IPS DF 4.7 (cell line): Measurements from ENCODE around the gene KIF23.
"Not testable (repeated sequence)": the region's sequence is repeated elsewhere in the genome, so short reads cannot be mapped to it uniquely, and the experiment has no call there.

Experiments used
- DNase-seq: peaks from one replicate; pipeline ENCODE4 v3.0.0-alpha.2; 2013; ENCODE audit warnings: low spot score; ENCODE audit errors: extremely low read depth

Gene KIF23

GRCh38 chr15:69434679-69435078 lies 20.5 kb downstream of the KIF23 start:
- no peak for DNase-seq

GRCh38 chr15:69435985-69436384 lies 21.8 kb downstream of the KIF23 start:
- DNase-seq: no peak

GRCh38 chr15:69436951-69437350 lies 22.8 kb downstream of the KIF23 start:
- DNase-seq: no peak

GRCh38 chr15:69439623-69440022 lies 25.5 kb downstream of the KIF23 start:
- no peak for DNase-seq

- DNase-seq: no peak
Observed at GRCh38 chr15:69443032-69443611, 29.0 kb downstream of the KIF23 start.

- no peak for DNase-seq
Observed at GRCh38 chr15:69444686-69445085, 30.5 kb downstream of the KIF23 start.

GRCh38 chr15:69446953-69447352 lies 32.8 kb downstream of the KIF23 start:
- no peak for DNase-seq

GRCh38 chr15:69450221-69450620 lies 36.1 kb downstream of the KIF23 start:
- DNase-seq: not testable (repeated sequence)

GRCh38 chr15:69450968-69451695 lies 37.0 kb downstream of the KIF23 start:
- no peak for DNase-seq

GRCh38 chr15:69451951-69452691 lies 38.0 kb downstream of the KIF23 start:
- no peak for DNase-seq

- peak; percentile 85 for DNase-seq
Observed at GRCh38 chr15:69452692-69453521, 38.8 kb downstream of the KIF23 start, which contains the start of gene RPLP1. TSS of gene RPLP1 (plus strand) at chr15:69452818. CDS start at chr15:69452949, 131 bp downstream.

GRCh38 chr15:69454953-69455352 lies 40.8 kb downstream of the KIF23 start:
- DNase-seq: no peak

GRCh38 chr15:69456208-69457166 lies 42.3 kb downstream of the KIF23 start:
- DNase-seq: no peak

GRCh38 chr15:69457304-69458280 lies 43.4 kb downstream of the KIF23 start:
- no peak for DNase-seq

GRCh38 chr15:69459066-69459465 lies 44.9 kb downstream of the KIF23 start:
- no peak for DNase-seq

GRCh38 chr15:69460481-69460880 lies 46.3 kb downstream of the KIF23 start:
- DNase-seq: no peak

- DNase-seq: no peak
Observed at GRCh38 chr15:69462030-69462492, 47.9 kb downstream of the KIF23 start.

- DNase-seq: peak; percentile 95
Observed at GRCh38 chr15:69462493-69463181, 48.5 kb downstream of the KIF23 start.
